CD1c-positive myeloid dendritic cell (primary cell): ENCODE data around the gene PRDX3.

ENCODE experiments used
- DNase-seq: peaks from one replicate; pipeline ENCODE4 v3.0.0-alpha.2; 2016; ENCODE audit errors: extremely low spot score

PRDX3 gene

DNA sequence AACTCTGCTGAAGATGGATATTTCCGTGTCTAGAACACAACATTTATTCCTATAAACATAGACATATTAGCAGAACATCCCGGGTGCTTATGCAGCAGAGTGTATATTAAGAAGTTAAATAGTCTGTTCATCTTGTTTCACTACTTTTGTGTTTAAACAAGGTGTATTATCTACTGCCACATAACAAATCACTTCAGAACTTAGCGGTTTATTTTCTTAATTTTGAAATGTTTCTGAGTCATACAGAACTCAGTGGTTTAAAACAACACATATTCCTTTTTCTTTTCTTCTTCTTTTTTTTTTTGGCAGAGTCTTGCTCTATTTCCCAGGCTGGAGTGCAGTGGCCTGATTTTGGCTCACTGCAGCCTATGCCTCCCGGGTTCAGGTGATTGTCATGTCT lies 48.9 kb downstream of the PRDX3 start:
- DNase-seq = peak; percentile 9

GRCh38 chr10:119125942-119126341 lies 52.7 kb downstream of the PRDX3 start:
- DNase-seq = no peak

DNA sequence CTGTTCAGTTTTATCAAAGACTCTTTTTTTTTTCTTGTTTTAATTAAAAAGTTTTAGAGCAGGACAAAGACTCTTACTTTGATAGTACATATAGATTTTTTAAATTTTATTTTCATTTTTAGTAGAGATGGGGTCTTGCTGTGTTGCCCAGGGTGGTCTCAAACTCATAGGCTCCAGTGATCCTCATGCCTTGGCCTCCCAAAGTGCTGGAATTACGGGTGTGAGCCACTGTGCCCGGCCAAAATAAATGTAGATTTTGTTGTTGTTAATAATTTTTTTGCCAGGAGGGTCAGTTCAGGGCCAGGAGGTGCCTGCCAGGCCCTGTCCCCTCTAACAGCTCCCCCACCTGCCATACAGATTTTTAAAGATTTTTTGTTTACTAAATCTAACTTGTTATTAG lies 57.7 kb downstream of the PRDX3 start:
- DNase-seq = no peak

GRCh38 chr10:119120413-119120867 lies 58.2 kb downstream of the PRDX3 start:
- no peak for DNase-seq

GRCh38 chr10:119119400-119119799 lies 59.2 kb downstream of the PRDX3 start:
- no peak for DNase-seq

DNA sequence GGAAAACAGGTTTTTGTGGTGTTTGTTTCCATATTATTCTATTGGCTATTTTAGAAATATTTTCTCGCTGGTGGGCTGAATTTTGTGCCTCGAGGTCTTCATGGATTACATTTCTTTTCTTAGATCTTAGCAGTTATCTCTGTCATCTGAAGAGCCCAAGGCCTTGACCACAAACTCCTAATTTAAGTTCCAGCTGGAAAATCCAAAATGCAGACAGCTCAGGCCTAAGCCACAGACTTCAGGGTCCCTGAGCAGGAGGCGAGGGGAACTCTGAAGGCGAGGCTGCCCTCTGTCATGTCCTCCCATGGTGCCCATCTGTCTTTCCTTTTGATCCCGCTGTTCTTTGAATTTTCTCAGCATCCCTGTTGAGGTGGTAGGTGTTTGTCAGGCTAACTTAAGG lies 60.4 kb downstream of the PRDX3 start:
- no peak for DNase-seq
